Measurements from ENCODE around the gene PDC.
"Not testable (repeated sequence)": the region's sequence is repeated elsewhere in the genome, so short reads cannot be mapped to it uniquely, and the experiment has no call there.

PDC gene

GRCh38 chr1:186473047-186473446, 12.1 kb upstream of the PDC start:
- no peak overlapping the region for H3K27ac ChIP-seq
- TF ChIP-seq CTCF (IDR thresholded peaks at IDR 0.05), result no peak

GRCh38 chr1:186465946-186466345, 5.0 kb upstream of the PDC start:
- H3K4me3 ChIP-seq, result no peak overlapping the region
- H3K27ac ChIP-seq, result no peak overlapping the region
- no peak for DNase-seq (ENCODE audit: low spot score)
- TF ChIP-seq CTCF (IDR thresholded peaks at IDR 0.05), result no peak

More at GRCh38 chr1:186473047-186473446, 12.1 kb upstream of the PDC start:
- no peak for DNase-seq (ENCODE audit: low spot score)
- H3K4me3 ChIP-seq, result no peak overlapping the region

GRCh38 chr1:186465491-186465890, 4.6 kb upstream of the PDC start:
- DNase-seq (ENCODE audit: low spot score); H3K27ac ChIP-seq; H3K4me3 ChIP-seq: not testable (repeated sequence)

- no peak for TF ChIP-seq CTCF (IDR thresholded peaks at IDR 0.05)
- no peak overlapping the region for H3K4me3 ChIP-seq
- no peak overlapping the region for H3K27ac ChIP-seq
- no peak for DNase-seq (ENCODE audit: low spot score)
Observed at GRCh38 chr1:186463926-186464325, 3.0 kb upstream of the PDC start.

GRCh38 chr1:186463511-186463910, 2.6 kb upstream of the PDC start:
- no peak for TF ChIP-seq CTCF (IDR thresholded peaks at IDR 0.05)
- Histone ChIP-seq H3K4me3 (no peak overlapping the region), H3K27ac (no peak overlapping the region)
- DNase-seq (ENCODE audit: low spot score), result no peak

GRCh38 chr1:186459161-186459560, 1.8 kb downstream of the PDC start:
- H3K4me3 ChIP-seq; H3K27ac ChIP-seq; DNase-seq (ENCODE audit: low spot score): not testable (repeated sequence)

GRCh38 chr1:186456729-186457255, 4.1 kb downstream of the PDC start:
- Histone ChIP-seq H3K4me3 (no peak overlapping the region), H3K27ac (no peak overlapping the region)
- no peak for DNase-seq (ENCODE audit: low spot score)
- no peak for TF ChIP-seq CTCF (IDR thresholded peaks at IDR 0.05)

GRCh38 chr1:186454981-186455380, 5.9 kb downstream of the PDC start:
- TF ChIP-seq CTCF (IDR thresholded peaks at IDR 0.05), result no peak

More at GRCh38 chr1:186454981-186455380, 5.9 kb downstream of the PDC start:
- no peak for DNase-seq (ENCODE audit: low spot score)
- Histone ChIP-seq H3K4me3 (no peak overlapping the region), H3K27ac (no peak overlapping the region)

All from coronary artery (tissue), 2 donors.